Neutrophil (primary cell): Measurements from ENCODE around the gene PLD1.

Experiments
- H3K27ac ChIP-seq: fragments of 200-600 bp; sonication (generic); 2 replicates; pipeline ENCODE4 v1.5.1; 2016; ENCODE audit warnings: mild to moderate bottlenecking, moderate library complexity
- H3K27me3 ChIP-seq: fragments of 200-600 bp; sonication (generic); 2 replicates; pipeline ENCODE4 v1.6.0; 2016; ENCODE audit warnings: mild to moderate bottlenecking
- H3K36me3 ChIP-seq: fragments of 200-600 bp; sonication (generic); 2 replicates; pipeline ENCODE4 v1.5.1; 2017
- H3K4me1 ChIP-seq, 2 experiments: fragments of 200-600 bp in 1 of 2; sonication (generic) in 1 of 2; 1 replicate in 1 of 2; 2 replicates in 1 of 2; pipeline versions ENCODE4 v1.5.1 to v1.6.1; 2013 to 2016; ENCODE audit warnings: low read depth in 1 of 2, low read length in 1 of 2, mild to moderate bottlenecking in 1 of 2, moderate library complexity in 1 of 2; ENCODE audit not compliant: control insufficient read depth in 1 of 2, insufficient read depth in 1 of 2
- H3K4me3 ChIP-seq, 2 experiments: fragments of 200-600 bp in 1 of 2; sonication (generic) in 1 of 2; 1 replicate in 1 of 2; 2 replicates in 1 of 2; pipeline ENCODE4 v1.5.1; 2013 to 2016; ENCODE audit warnings: low read depth in 1 of 2, low read length in 1 of 2, mild to moderate bottlenecking in 1 of 2, moderate library complexity in 1 of 2
- H3K9me3 ChIP-seq: fragments of 200-600 bp; sonication (generic); 2 replicates; pipeline ENCODE4 v1.5.1; 2016
- TF ChIP-seq, protein P1 (sequence below): fragments of 200-600 bp; sonication (generic); IDR thresholded peaks from 2 replicates; pipeline ENCODE4 v1.5.1; 2016; ENCODE audit warnings: antibody characterized with exemption

The PLD1 gene

DNA sequence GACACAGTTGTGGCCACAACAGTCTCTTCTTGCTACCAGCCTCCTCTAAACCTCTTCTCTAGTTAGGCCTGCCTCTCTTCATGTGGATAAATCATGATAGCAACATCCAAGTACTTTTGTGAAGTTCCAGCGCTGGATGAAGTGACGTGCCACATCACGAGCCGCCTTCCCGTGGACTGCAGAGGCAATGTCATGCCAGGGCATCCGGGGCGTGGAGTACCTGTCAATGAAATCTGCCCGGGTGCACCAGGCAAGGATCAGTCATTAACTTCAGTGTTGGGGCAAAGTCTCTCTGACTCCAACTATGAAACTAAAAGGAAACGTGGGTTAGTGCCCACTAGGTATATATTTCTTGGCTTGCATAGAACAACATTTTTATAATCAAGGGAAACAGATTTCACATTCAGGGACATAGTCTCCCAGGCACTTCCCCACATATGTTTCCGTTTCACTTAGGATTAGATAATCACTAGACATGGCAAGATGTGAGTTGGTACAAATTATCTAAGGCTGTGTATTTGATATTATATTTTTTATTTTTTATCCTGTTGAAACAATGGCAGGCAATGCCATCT, 133.6 kb downstream of the PLD1 start:
- Histone ChIP-seq H3K4me1 (no peaks in the 10 kb centered on the region), H3K27me3 (no peaks in the 10 kb centered on the region), H3K36me3 (peaks cover 85% of the 10 kb centered on the region), H3K27ac (no peak overlapping the region), H3K9me3 (no peaks in the 10 kb centered on the region), H3K4me3 (no peak overlapping the region)
- TF ChIP-seq, protein P1, sequence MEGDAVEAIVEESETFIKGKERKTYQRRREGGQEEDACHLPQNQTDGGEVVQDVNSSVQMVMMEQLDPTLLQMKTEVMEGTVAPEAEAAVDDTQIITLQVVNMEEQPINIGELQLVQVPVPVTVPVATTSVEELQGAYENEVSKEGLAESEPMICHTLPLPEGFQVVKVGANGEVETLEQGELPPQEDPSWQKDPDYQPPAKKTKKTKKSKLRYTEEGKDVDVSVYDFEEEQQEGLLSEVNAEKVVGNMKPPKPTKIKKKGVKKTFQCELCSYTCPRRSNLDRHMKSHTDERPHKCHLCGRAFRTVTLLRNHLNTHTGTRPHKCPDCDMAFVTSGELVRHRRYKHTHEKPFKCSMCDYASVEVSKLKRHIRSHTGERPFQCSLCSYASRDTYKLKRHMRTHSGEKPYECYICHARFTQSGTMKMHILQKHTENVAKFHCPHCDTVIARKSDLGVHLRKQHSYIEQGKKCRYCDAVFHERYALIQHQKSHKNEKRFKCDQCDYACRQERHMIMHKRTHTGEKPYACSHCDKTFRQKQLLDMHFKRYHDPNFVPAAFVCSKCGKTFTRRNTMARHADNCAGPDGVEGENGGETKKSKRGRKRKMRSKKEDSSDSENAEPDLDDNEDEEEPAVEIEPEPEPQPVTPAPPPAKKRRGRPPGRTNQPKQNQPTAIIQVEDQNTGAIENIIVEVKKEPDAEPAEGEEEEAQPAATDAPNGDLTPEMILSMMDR: no peak

DNA sequence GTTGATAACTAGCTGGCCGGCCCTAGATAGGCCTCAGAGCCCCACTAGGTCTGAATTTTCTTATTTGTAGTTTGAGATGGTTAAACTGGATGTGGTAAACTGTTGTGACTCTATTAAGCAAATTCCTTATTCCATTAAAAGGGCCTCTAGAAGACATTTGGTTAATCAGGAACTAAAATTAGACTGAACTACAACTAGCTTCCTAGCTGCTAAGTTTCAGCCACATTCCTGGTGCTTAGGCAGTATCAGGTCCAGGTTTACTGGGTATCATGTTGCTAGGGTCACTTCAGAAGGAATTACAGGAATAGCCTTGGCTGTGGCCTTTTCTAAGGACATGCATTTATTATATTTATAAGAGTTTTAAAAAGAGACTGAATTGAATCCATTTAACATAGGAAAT, 136.3 kb downstream of the PLD1 start:
- TF ChIP-seq, protein P1: no peak
- no peak overlapping the region for H3K4me3 ChIP-seq
- H3K27me3 ChIP-seq: no peaks in the 10 kb centered on the region
- H3K9me3 ChIP-seq: no peaks in the 10 kb centered on the region
- H3K36me3 ChIP-seq: peaks cover 95% of the 10 kb centered on the region
- H3K4me1 ChIP-seq: no peaks in the 10 kb centered on the region
- H3K27ac ChIP-seq: no peak overlapping the region

DNA sequence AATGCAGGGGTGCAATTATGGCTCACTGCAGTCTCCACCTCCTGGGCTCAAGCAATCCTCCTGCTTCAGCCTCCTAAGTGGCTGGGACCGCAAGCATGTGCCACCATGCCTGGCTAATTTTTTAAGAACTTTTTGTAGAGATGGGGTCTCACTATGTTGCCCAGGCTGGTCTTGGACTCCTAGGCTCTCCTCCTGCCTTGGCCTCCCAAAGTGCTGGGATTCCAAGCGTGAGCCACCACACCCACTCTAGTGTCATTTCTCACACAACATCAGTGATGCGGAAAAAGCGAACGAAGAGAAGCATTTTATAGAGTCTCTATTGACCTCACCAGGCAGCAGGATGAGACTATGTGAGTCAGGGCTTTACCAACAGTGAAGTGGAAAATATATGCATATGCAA, 137.7 kb downstream of the PLD1 start:
- H3K27me3 ChIP-seq: no peaks in the 10 kb centered on the region
- no peaks in the 10 kb centered on the region for H3K9me3 ChIP-seq
- H3K4me1 ChIP-seq: no peaks in the 10 kb centered on the region
- H3K4me3 ChIP-seq: no peak overlapping the region
- H3K36me3 ChIP-seq: peaks cover 97% of the 10 kb centered on the region
- TF ChIP-seq, protein P1: no peak
- no peak overlapping the region for H3K27ac ChIP-seq

DNA sequence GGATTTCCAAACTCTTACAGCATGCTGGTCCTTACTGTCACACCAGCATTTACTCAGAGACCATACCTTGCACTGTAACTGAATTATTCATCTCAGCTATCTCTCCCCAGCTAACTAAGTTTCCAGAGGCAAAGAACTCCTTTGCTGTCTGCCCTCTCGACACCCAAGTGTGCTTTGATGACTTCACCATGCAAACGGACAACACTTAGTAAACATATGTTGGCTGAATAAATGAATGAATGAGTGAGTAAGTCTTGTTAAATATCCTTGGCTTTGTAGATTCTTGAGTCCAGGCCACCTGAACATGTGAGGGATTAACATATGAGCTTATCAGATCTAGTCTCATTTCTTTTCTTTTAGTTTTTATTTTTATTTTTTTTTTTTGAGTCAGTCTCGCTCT, 138.2 kb downstream of the PLD1 start:
- Histone ChIP-seq H3K27ac (no peak overlapping the region), H3K4me1 (no peaks in the 10 kb centered on the region), H3K9me3 (no peaks in the 10 kb centered on the region), H3K36me3 (peaks cover 97% of the 10 kb centered on the region), H3K4me3 (no peak overlapping the region), H3K27me3 (no peaks in the 10 kb centered on the region)
- TF ChIP-seq, protein P1: no peak

DNA sequence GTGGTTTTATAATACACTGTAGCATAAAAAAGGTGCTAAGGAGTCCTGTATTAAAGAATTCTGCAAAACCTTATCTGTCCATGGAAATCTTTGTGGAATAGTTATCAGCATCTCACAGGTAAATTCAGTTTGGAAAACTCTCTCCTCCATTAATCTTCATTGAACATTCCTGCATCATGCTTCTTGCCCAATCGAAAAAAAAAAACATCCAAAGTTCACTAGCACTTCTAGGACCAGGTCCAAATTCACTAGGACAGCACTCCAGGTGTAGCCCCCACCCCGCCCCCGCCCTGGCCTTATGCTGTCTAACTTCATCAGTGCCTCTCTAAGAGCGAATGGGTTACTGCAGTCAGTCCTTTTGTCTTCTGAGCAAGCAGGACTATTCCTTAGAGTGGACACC, 138.6 kb downstream of the PLD1 start:
- H3K27ac ChIP-seq: no peak overlapping the region

More for the DNA sequence above, 138.6 kb downstream of the PLD1 start:
- Histone ChIP-seq H3K4me1 (no peaks in the 10 kb centered on the region), H3K4me3 (no peak overlapping the region), H3K36me3 (peaks cover 97% of the 10 kb centered on the region), H3K27me3 (no peaks in the 10 kb centered on the region), H3K9me3 (no peaks in the 10 kb centered on the region)
- TF ChIP-seq, protein P1: no peak
